Effector CD8-positive, alpha-beta T cell (primary cell): Measurements from ENCODE around the gene TECTA.
"Not testable (repeated sequence)": the region's sequence is repeated elsewhere in the genome, so short reads cannot be mapped to it uniquely, and the experiment has no call there.

Experiments used
- DNase-seq: peaks from one replicate; lab custom pipeline; 2025; lab: John Stamatoyannopoulos, UW

The TECTA gene

DNA sequence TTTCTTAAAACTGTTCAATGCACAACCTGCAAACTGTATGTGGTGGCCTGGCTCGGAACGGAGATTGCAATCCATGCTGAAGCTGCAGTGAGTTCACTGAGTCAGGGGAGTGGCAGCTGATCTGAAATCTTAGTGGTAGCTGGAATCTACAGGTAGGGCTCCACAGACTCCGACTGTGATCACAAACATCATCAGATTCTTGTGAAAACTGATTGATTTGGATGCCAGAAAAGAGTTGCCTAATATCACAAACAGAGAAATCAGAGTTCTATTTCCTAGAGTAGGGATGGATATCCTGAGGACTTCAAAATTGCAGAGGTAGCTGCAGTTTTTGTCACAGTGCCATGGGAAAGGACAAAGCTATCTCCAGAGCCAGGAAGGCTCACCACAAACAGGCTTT, 134.0 kb downstream of the TECTA start:
- DNase-seq: no peak

- no peak for DNase-seq
These were observed 135.3 kb downstream of the TECTA start for GRCh38 chr11:121236115-121237001.

- DNase-seq: not testable (repeated sequence)
These were observed 136.2 kb downstream of the TECTA start for GRCh38 chr11:121237247-121237646.

DNA sequence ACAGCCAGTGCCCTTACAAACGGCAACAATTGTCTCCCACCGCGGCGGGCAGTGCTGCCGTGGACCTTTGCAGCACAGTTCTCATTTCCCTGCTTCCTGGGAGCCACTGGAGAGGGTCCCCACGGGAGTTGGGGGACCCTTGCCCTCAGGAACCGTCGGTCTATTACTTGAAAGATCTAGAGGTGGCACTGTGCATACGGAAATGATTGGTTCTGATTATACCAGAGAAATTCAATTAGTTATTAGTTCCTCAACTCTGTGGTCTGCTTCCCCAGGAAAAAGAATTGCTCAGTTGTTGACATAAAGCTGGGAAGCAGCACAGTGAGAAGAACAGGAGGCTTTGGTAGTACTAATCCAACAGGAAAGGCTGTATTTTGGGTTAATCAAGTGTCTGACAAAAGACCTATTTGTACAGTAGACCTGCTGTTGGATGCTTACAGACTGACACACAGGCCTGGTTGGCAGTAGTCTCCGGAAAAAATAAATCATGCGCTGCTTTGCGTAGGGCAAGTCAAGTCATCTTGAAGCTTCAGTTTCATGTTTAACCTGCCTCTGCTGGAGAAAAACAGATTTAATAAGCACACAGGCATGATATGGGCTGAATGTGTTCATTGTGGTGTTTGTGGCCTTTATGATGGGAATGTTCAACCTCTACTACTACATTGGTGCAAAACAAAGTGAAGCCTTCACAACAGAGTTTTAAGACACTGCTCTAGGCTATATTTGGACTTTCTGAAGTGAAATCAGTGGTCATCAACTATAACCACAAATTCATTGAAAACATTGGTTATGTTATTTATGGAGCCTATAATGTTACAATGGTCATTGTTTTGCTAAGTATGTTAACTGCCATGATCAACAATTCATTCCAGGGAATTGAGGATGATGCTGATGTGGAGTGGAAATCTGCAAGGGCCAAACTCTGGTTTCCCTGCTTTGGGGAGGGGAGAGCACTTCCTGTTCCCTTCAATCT, 136.9 kb downstream of the TECTA start:
- no peak for DNase-seq

DNA sequence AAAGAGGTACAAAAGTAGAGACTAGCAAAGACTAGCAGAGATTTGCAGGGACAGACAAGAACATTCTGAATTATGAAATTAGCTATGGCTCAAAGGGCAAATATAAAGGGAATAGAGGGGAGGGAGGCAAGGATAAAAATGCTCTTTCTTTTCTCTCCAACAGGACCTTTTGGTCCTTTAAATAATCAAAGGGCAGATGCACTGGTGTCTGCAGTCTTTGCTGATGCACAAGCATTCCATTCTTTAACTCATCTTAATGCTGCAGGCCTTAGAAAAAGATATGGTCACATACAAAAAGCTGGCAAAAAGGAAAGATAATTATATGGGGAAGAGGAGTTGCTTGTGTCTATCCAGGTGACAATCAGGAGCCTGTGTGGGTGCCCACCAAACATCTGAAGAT, 137.9 kb downstream of the TECTA start:
- no peak for DNase-seq

DNA sequence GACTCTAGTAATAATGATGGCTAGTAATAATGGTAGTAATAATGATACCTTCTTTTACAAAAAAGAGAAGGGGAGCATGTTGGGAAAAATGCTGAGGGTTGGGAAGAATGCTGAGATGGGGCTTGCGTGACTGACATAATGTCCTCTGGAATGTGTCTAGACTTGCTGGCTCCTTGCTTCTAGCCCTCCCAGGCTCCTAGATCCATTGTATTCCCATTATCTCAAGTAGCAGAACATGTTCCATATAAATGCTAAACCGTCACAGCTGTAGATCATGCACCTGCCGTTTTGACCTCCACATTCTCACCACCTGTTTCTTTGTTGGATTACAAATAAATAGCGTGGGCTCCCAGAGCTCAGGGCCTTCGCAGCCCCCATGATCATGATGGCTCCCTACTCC, 139.0 kb downstream of the TECTA start:
- DNase-seq: not testable (repeated sequence)

DNA sequence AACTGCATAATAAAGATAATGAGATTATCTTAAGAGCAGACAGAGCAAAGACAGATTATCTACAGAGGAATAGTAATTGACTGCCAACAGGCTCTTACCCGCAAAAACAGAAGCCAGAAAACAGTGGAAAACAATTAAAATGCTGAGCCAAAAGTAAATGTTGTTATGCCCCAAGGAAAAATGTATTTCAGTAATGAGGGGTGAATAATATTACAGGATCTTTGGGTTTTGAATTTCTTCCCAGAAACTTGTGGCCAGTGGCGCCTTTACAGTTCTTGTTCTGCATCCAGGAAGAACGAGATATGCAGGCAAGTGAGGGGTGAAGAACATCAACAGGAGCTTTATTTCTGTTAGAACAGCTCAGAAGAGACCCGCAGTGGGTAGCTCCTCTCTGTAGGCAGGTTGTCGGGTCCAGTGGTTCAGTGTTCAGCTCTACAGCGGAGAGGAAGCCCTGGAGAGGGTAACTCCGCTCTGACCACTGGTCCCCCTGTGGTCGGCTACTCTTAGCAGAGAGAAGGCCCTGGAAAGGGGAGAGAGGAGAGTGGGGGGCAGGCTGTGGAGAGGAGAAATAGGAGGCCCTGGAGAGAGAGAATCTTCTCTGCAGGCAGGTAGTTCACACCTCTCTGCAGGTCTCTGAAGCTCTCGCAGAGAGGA, 139.7 kb downstream of the TECTA start:
- no peak for DNase-seq
